GM19240 (cell line): ENCODE data around the gene C19orf33.
A peak's percentile ranks its signal among the peaks of the same experiment; 100 is the strongest.
"Not testable (repeated sequence)": the region's sequence is repeated elsewhere in the genome, so short reads cannot be mapped to it uniquely, and the experiment has no call there.

Source experiments
- DNase-seq: peaks from one replicate; pipeline ENCODE4 v3.0.0; 2011; ENCODE audit warnings: low spot score; ENCODE audit not compliant: insufficient read length

C19orf33 gene

GRCh38 chr19:38303517-38304351 is at the start of gene C19orf33:
C19orf33 (plus strand) TSS chr19:38304251; CDS start chr19:38304262, 11 bp downstream.
- no peak for DNase-seq

GRCh38 chr19:38255383-38256014 is 48.6 kb upstream of the C19orf33 start:
- DNase-seq: no peak

- DNase-seq: not testable (repeated sequence)
Measured at GRCh38 chr19:38261942-38262341, 42.1 kb upstream of the C19orf33 start.

GRCh38 chr19:38262585-38263268 is 41.3 kb upstream of the C19orf33 start:
- no peak for DNase-seq

- DNase-seq: peak; percentile 33
Measured at GRCh38 chr19:38263689-38264485, 40.2 kb upstream of the C19orf33 start.

- DNase-seq: no peak
Measured at GRCh38 chr19:38264486-38265212, 39.4 kb upstream of the C19orf33 start, which contains the start of gene SPINT2. SPINT2 (plus strand) TSS chr19:38264573; CDS start chr19:38264893, 320 bp downstream.

- no peak for DNase-seq
Measured at GRCh38 chr19:38265213-38265861, 38.7 kb upstream of the C19orf33 start.

GRCh38 chr19:38265921-38266429 is 38.1 kb upstream of the C19orf33 start:
- DNase-seq: no peak

- DNase-seq: no peak
Measured at GRCh38 chr19:38266981-38267597, 37.0 kb upstream of the C19orf33 start.

- DNase-seq: no peak
Measured at GRCh38 chr19:38267761-38268483, 36.1 kb upstream of the C19orf33 start.

GRCh38 chr19:38268539-38268938 is 35.5 kb upstream of the C19orf33 start:
- no peak for DNase-seq

- no peak for DNase-seq
Measured at GRCh38 chr19:38270587-38271167, 33.4 kb upstream of the C19orf33 start.

GRCh38 chr19:38273499-38273898 is 30.6 kb upstream of the C19orf33 start:
- no peak for DNase-seq

GRCh38 chr19:38274739-38275138 is 29.3 kb upstream of the C19orf33 start:
- no peak for DNase-seq

GRCh38 chr19:38276942-38277517 is 27.0 kb upstream of the C19orf33 start:
- no peak for DNase-seq

- no peak for DNase-seq
Measured at GRCh38 chr19:38277549-38277948, 26.5 kb upstream of the C19orf33 start.

GRCh38 chr19:38277969-38278680 is 25.9 kb upstream of the C19orf33 start:
- no peak for DNase-seq
